HepG2 (cell line): ENCODE measurements around the gene DRAP1. TPM values are rescaled to one million over a fixed set of nuclear protein-coding genes. Genes with fewer than 3 reads are reported as not detected.

ENCODE experiments used
- ELF1 ChIP-seq: sonication (generic); formaldehyde crosslinking; IDR thresholded peaks from 2 replicates; pipeline ENCODE4 v1.4.0; 2020; ENCODE audit warnings: missing genetic modification reagents
- FOXO1 ChIP-seq: sonication (generic); formaldehyde crosslinking; IDR thresholded peaks from 2 replicates; pipeline ENCODE4 v1.4.0; 2020; ENCODE audit warnings: missing genetic modification reagents
- HBP1 ChIP-seq: IDR thresholded peaks from 2 replicates; pipeline ENCODE4 v1.6.1; 2016; ENCODE audit warnings: low read depth, control low read depth
- HOXA9 ChIP-seq: sonication (generic); formaldehyde crosslinking; IDR thresholded peaks from 2 replicates; pipeline ENCODE4 v1.8.1; 2022; ENCODE audit warnings: missing genetic modification reagents, mild to moderate bottlenecking, moderate library complexity, borderline replicate concordance
- KLF11 ChIP-seq: IDR thresholded peaks from 2 replicates; pipeline ENCODE4 v1.6.1; 2016; ENCODE audit warnings: missing compliant biosample characterization
- MAF1 ChIP-seq: sonication (generic); formaldehyde crosslinking; IDR thresholded peaks from 2 replicates; pipeline ENCODE4 v1.5.0; 2020; ENCODE audit warnings: missing genetic modification reagents, borderline replicate concordance
- NR3C1 ChIP-seq: sonication (generic); formaldehyde crosslinking; IDR thresholded peaks from 2 replicates; pipeline ENCODE4 v1.4.0; 2020; ENCODE audit warnings: missing genetic modification reagents
- PHB2 ChIP-seq: fragments of 450-650 bp; IDR thresholded peaks from 2 replicates; pipeline ENCODE4 v1.6.1; 2018; ENCODE audit not compliant: partially characterized antibody
- REXO4 ChIP-seq: sonication (generic); formaldehyde crosslinking; IDR thresholded peaks from 2 replicates; pipeline ENCODE4 v1.8.0; 2022; ENCODE audit warnings: missing genetic modification reagents, mild to moderate bottlenecking, borderline replicate concordance
- RORA ChIP-seq: sonication (generic); formaldehyde crosslinking; IDR thresholded peaks from 2 replicates; pipeline ENCODE4 v1.5.0; 2020; ENCODE audit warnings: mild to moderate bottlenecking, missing genetic modification reagents, moderate library complexity
- SYNCRIP ChIP-seq: fragments of 200-400 bp; formaldehyde crosslinking; IDR thresholded peaks from 2 replicates; pipeline ENCODE4 v1.6.1; 2018; ENCODE audit warnings: mild to moderate bottlenecking, low read depth, low read length; ENCODE audit not compliant: insufficient read depth
- ZKSCAN8 ChIP-seq: IDR thresholded peaks from 2 replicates; pipeline ENCODE4 v1.6.1; 2016; ENCODE audit warnings: borderline replicate concordance, missing genetic modification reagents, missing compliant biosample characterization
- ZMAT3 ChIP-seq: sonication (generic); formaldehyde crosslinking; conservative IDR thresholded peaks from 2 replicates; pipeline ENCODE4 v1.7.0; 2021; ENCODE audit warnings: missing genetic modification reagents
- ZNF124 ChIP-seq: sonication (generic); formaldehyde crosslinking; IDR thresholded peaks from 2 replicates; pipeline ENCODE4 v1.4.0; 2020; ENCODE audit warnings: missing genetic modification reagents
- ZNF317 ChIP-seq: sonication (generic); formaldehyde crosslinking; IDR thresholded peaks from 2 replicates; pipeline ENCODE4 v1.5.0; 2020; ENCODE audit warnings: mild to moderate bottlenecking, missing genetic modification reagents
- ZNF354B ChIP-seq: sonication (generic); formaldehyde crosslinking; IDR thresholded peaks from 2 replicates; pipeline ENCODE4 v1.8.0; 2022; ENCODE audit warnings: mild to moderate bottlenecking, missing genetic modification reagents
- ZNF552 ChIP-seq: sonication (generic); formaldehyde crosslinking; IDR thresholded peaks from 2 replicates; pipeline ENCODE4 v1.9.0; 2022; ENCODE audit warnings: missing genetic modification reagents, mild to moderate bottlenecking, borderline replicate concordance
- ZNF776 ChIP-seq: sonication (generic); formaldehyde crosslinking; IDR thresholded peaks from 2 replicates; pipeline ENCODE4 v1.4.0; 2020; ENCODE audit warnings: mild to moderate bottlenecking, missing genetic modification reagents
- ZNF777 ChIP-seq: sonication (generic); formaldehyde crosslinking; IDR thresholded peaks from 2 replicates; pipeline ENCODE4 v1.4.0; 2020; ENCODE audit warnings: missing genetic modification reagents
- ZSCAN30 ChIP-seq: sonication (generic); formaldehyde crosslinking; IDR thresholded peaks from 2 replicates; pipeline ENCODE4 v1.5.0; 2020; ENCODE audit warnings: mild to moderate bottlenecking, missing genetic modification reagents
- ZZZ3 ChIP-seq: sonication (generic); formaldehyde crosslinking; IDR thresholded peaks from 2 replicates; pipeline ENCODE4 v1.4.0; 2020; ENCODE audit warnings: missing genetic modification reagents, mild to moderate bottlenecking, borderline replicate concordance
- polyA plus RNA-seq, 8 experiments: library from polyadenylated mRNA; depleted of rRNA in 3 of 8; stranded (reverse) in 7 of 8; unstranded in 1 of 8; fragments of >200 nt; fragmentation: Illumina TruSeq in 4 of 8; extraction: Trizol in 4 of 8; gene quantifications; 2 replicates each; pipeline versions ENCODE4 v1.2.1 to v1.2.3, GENCODE V29; 2011 to 2016; ENCODE audit warnings: low read depth in 4 of 8, missing spikeins in 1 of 8, mixed read lengths in 1 of 8; ENCODE audit not compliant: insufficient read depth in 1 of 8
- total RNA-seq, 5 experiments: library from RNA; depleted of rRNA; stranded (reverse); fragments of >200 nt; fragmentation: Illumina TruSeq; extraction: Trizol; gene quantifications; 2 replicates each; pipeline ENCODE4 v1.2.3, GENCODE V29; 2016; ENCODE audit warnings: low read depth in 1 of 5
- TF ChIP-seq, protein P1 (sequence below): sonication (generic); formaldehyde crosslinking; IDR thresholded peaks from 2 replicates; pipeline ENCODE4 v1.9.0; 2021; ENCODE audit warnings: missing genetic modification reagents, borderline replicate concordance
- TF ChIP-seq, protein P2 (sequence below): sonication (generic); formaldehyde crosslinking; IDR thresholded peaks from 2 replicates; pipeline ENCODE4 v1.8.1; 2022; ENCODE audit warnings: low read depth, mild to moderate bottlenecking, missing genetic modification reagents
- TF ChIP-seq, protein P3 (sequence below): sonication (generic); formaldehyde crosslinking; IDR thresholded peaks from 2 replicates; pipeline ENCODE4 v1.4.0; 2020; ENCODE audit warnings: missing genetic modification reagents, borderline replicate concordance

DRAP1 gene
- total and polyA plus RNA-seq, 2 of the 13 experiments (the other 11 are each of a cell fraction or from before 2014, with no cell fraction given), result 46.8 to 52.3 TPM

- TF ChIP-seq ZKSCAN8 (CRISPR knock-in tag) (no peak), MAF1 (CRISPR knock-in tag) (no peak), ZMAT3 (CRISPR knock-in tag) (no peak), ZNF777 (CRISPR knock-in tag) (no peak; the same call in 1 of the 2 replicates), ZSCAN30 (CRISPR knock-in tag) (no peak), REXO4 (CRISPR knock-in tag) (no peak), KLF11 (no peak), FOXO1 (no peak; the same call in 1 of the 2 replicates), ZNF354B (CRISPR knock-in tag) (no peak), ELF1 (CRISPR knock-in tag) (no peak), ZZZ3 (CRISPR knock-in tag) (no peak), NR3C1 (CRISPR knock-in tag) (no peak), SYNCRIP (no peak), HBP1 (CRISPR knock-in tag) (no peak), ZNF552 (no peak), RORA (CRISPR knock-in tag) (no peak), ZNF317 (CRISPR knock-in tag) (no peak), ZNF124 (CRISPR knock-in tag) (no peak), ZNF776 (CRISPR knock-in tag) (no peak), PHB2 (no peak), HOXA9 (no peak)
- TF ChIP-seq, protein P1, sequence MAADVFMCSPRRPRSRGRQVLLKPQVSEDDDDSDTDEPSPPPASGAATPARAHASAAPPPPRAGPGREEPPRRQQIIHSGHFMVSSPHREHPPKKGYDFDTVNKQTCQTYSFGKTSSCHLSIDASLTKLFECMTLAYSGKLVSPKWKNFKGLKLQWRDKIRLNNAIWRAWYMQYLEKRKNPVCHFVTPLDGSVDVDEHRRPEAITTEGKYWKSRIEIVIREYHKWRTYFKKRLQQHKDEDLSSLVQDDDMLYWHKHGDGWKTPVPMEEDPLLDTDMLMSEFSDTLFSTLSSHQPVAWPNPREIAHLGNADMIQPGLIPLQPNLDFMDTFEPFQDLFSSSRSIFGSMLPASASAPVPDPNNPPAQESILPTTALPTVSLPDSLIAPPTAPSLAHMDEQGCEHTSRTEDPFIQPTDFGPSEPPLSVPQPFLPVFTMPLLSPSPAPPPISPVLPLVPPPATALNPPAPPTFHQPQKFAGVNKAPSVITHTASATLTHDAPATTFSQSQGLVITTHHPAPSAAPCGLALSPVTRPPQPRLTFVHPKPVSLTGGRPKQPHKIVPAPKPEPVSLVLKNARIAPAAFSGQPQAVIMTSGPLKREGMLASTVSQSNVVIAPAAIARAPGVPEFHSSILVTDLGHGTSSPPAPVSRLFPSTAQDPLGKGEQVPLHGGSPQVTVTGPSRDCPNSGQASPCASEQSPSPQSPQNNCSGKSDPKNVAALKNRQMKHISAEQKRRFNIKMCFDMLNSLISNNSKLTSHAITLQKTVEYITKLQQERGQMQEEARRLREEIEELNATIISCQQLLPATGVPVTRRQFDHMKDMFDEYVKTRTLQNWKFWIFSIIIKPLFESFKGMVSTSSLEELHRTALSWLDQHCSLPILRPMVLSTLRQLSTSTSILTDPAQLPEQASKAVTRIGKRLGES (CRISPR knock-in tag), result no peak
- TF ChIP-seq, protein P2, sequence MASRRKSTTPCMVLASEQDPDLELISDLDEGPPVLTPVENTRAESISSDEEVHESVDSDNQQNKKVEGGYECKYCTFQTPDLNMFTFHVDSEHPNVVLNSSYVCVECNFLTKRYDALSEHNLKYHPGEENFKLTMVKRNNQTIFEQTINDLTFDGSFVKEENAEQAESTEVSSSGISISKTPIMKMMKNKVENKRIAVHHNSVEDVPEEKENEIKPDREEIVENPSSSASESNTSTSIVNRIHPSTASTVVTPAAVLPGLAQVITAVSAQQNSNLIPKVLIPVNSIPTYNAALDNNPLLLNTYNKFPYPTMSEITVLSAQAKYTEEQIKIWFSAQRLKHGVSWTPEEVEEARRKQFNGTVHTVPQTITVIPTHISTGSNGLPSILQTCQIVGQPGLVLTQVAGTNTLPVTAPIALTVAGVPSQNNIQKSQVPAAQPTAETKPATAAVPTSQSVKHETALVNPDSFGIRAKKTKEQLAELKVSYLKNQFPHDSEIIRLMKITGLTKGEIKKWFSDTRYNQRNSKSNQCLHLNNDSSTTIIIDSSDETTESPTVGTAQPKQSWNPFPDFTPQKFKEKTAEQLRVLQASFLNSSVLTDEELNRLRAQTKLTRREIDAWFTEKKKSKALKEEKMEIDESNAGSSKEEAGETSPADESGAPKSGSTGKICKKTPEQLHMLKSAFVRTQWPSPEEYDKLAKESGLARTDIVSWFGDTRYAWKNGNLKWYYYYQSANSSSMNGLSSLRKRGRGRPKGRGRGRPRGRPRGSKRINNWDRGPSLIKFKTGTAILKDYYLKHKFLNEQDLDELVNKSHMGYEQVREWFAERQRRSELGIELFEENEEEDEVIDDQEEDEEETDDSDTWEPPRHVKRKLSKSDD, result no peak
- TF ChIP-seq, protein P3, sequence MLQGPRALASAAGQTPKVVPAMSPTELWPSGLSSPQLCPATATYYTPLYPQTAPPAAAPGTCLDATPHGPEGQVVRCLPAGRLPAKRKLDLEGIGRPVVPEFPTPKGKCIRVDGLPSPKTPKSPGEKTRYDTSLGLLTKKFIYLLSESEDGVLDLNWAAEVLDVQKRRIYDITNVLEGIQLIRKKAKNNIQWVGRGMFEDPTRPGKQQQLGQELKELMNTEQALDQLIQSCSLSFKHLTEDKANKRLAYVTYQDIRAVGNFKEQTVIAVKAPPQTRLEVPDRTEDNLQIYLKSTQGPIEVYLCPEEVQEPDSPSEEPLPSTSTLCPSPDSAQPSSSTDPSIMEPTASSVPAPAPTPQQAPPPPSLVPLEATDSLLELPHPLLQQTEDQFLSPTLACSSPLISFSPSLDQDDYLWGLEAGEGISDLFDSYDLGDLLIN (CRISPR knock-in tag), result no peak
These were observed 32.9 kb downstream of the DRAP1 start (continued) for GRCh38 chr11:65952052-65952521.
